ENCODE results near the gene COASY.
"Not testable (repeated sequence)": the region's sequence is repeated elsewhere in the genome, so short reads cannot be mapped to it uniquely, and the experiment has no call there.

- not testable (repeated sequence) for TF ChIP-seq CTCF (IDR thresholded peaks at IDR 0.05; ENCODE audit: low read length); EZH2phosphoT487 (IDR thresholded peaks at IDR 0.05; ENCODE audit: low read length); EZH2 (optimal IDR thresholded peaks at IDR 0.05; ENCODE audit: low read depth, low read length)
Measured at GRCh38 chr17:42540558-42540957, 21.4 kb upstream of the COASY start.
